Measurements from ENCODE around the gene ALPI. TPM values are rescaled to one million over a fixed set of nuclear protein-coding genes. Genes with fewer than 3 reads are reported as not detected.

ALPI gene
- total RNA-seq, 1 experiment from 2014 or later, result not detected

GRCh38 chr2:232487385-232488096 lies 31.6 kb downstream of the ALPI start, which contains the start of gene ECEL1:
Gene ECEL1, minus strand, starts transcription at chr2:232487834. Its CDS starts 1,181 bp downstream, at chr2:232486653.
- Histone ChIP-seq H3K27me3 (ENCODE audit: insufficient read depth, low read length) (no peaks in the 10 kb centered on the region), H3K9me2 (ENCODE audit: insufficient read depth) (no peaks in the 10 kb centered on the region), H3K9me3 (ENCODE audit: control insufficient read depth in 1 of 2, insufficient read depth in 1 of 2, low read depth in 1 of 2, low read length in 2 of 2) (no peaks in the 10 kb centered on the region), H3K79me2 (ENCODE audit: insufficient read depth, low read length) (no peaks in the 10 kb centered on the region), H2AFZ (ENCODE audit: low read depth, low read length, poor library complexity, severe bottlenecking) (no peak within 1 kb of the TSS), H3K4me2 (ENCODE audit: low read length) (no peak within 1 kb of the TSS), H3K9ac (ENCODE audit: low read length) (no peak within 1 kb of the TSS), H3K4me1 (ENCODE audit: control insufficient read depth in 1 of 2, insufficient read depth in 2 of 2, low read length in 2 of 2) (0 out of 4 replicates have a peak, but pooled peaks cover 0 to under 1% of the 10 kb centered on the region in 2 experiments), H4K20me1 (ENCODE audit: insufficient read depth) (no peaks in the 10 kb centered on the region), H3K36me3 (ENCODE audit: control insufficient read depth in 1 of 2, insufficient read depth in 2 of 2, low read length in 2 of 2) (no peaks in the 10 kb centered on the region), H3K27ac (ENCODE audit: low read depth, low read length) (no peak within 1 kb of the TSS), H3K4me3 (replicated peaks in 1 of 2; ENCODE audit: low read depth in 1 of 2, low read length in 2 of 2) (no peak within 1 kb of the TSS)
- intact Hi-C loops (cut with micrococcal nuclease), result no loop called here
- RAD21 ChIA-PET (ENCODE audit: low non-redundant PET in 1 of 2, low total read pairs in 2 of 2, uncharacterized antibody in 2 of 2, unreplicated experiment in 2 of 2), result no interaction called here
- BruUV-seq (replicated peaks), result no TSS peak
- ATAC-seq (no peak), DNase-seq (ENCODE audit: low read depth, low spot score) (no peak)
- no peak for TF ChIP-seq SIN3A (IDR thresholded peaks at IDR 0.05; ENCODE audit: low read depth)
- no peak for TF ChIP-seq JUND (IDR thresholded peaks at IDR 0.05)
- no peak for TF ChIP-seq CTCF (IDR thresholded peaks at IDR 0.05 in 2 of 3, conservative IDR thresholded peaks at IDR 0.05 in 1 of 3; ENCODE audit: borderline replicate concordance in 1 of 3, insufficient read depth in 1 of 3, low read depth in 2 of 3, low read length in 2 of 3)
- TF ChIP-seq RAD21 (IDR thresholded peaks at IDR 0.05; ENCODE audit: low read depth), result no peak
- no peak for TF ChIP-seq ELF1 (IDR thresholded peaks at IDR 0.05; ENCODE audit: borderline replicate concordance, low read depth)
- no peak for TF ChIP-seq EZH2 (IDR thresholded peaks at IDR 0.05)
- POLR2A ChIA-PET, result no interaction called here
- CTCF ChIA-PET, result no interaction called here

- ATAC-seq (peak; percentile 39; the same call in 1 of the 2 replicates), DNase-seq (ENCODE audit: low read depth, low spot score) (no peak)
- RAD21 ChIA-PET (ENCODE audit: low non-redundant PET in 1 of 2, low total read pairs in 2 of 2, uncharacterized antibody in 2 of 2, unreplicated experiment in 2 of 2), result no interaction called here
- POLR2A ChIA-PET, result no interaction called here
- intact Hi-C loops (cut with micrococcal nuclease), result no loop called here
- H3K9me2 ChIP-seq (ENCODE audit: insufficient read depth), result no peaks in the 10 kb centered on the region
- H3K27me3 ChIP-seq (ENCODE audit: insufficient read depth, low read length), result no peaks in the 10 kb centered on the region
- no peaks in the 10 kb centered on the region for H4K20me1 ChIP-seq (ENCODE audit: insufficient read depth)
- H3K27ac ChIP-seq (ENCODE audit: low read depth, low read length), result no peak overlapping the region
- H3K4me3 ChIP-seq (replicated peaks in 1 of 2; ENCODE audit: low read depth in 1 of 2, low read length in 2 of 2), result no peak overlapping the region
- no peak overlapping the region for H3K9ac ChIP-seq (ENCODE audit: low read length)
- no peaks in the 10 kb centered on the region for H3K79me2 ChIP-seq (ENCODE audit: insufficient read depth, low read length)
- H2AFZ ChIP-seq (ENCODE audit: low read depth, low read length, poor library complexity, severe bottlenecking), result no peak overlapping the region
- 0 out of 4 replicates have a peak, but pooled peaks cover 0 to 4% of the 10 kb centered on the region in 2 experiments for H3K4me1 ChIP-seq (ENCODE audit: control insufficient read depth in 1 of 2, insufficient read depth in 2 of 2, low read length in 2 of 2)
- H3K9me3 ChIP-seq (ENCODE audit: control insufficient read depth in 1 of 2, insufficient read depth in 1 of 2, low read depth in 1 of 2, low read length in 2 of 2), result no peaks in the 10 kb centered on the region
- H3K4me2 ChIP-seq (ENCODE audit: low read length), result no peak overlapping the region
- CTCF ChIA-PET, result no interaction called here
- BruUV-seq (replicated peaks), result no TSS peak
- TF ChIP-seq TCF7L2 (IDR thresholded peaks at IDR 0.05; ENCODE audit: borderline replicate concordance, extremely low read depth, insufficient read depth, insufficient read length) (no peak), CEBPB (IDR thresholded peaks at IDR 0.05; ENCODE audit: low read depth) (no peak), REST (IDR thresholded peaks at IDR 0.05; ENCODE audit: low read depth) (no peak)
- H3K36me3 ChIP-seq (ENCODE audit: control insufficient read depth in 1 of 2, insufficient read depth in 2 of 2, low read length in 2 of 2), result no peaks in the 10 kb centered on the region
Measured at GRCh38 chr2:232488097-232488711, 32.3 kb downstream of the ALPI start.

All from HCT116 (cell line).